Liver (tissue), 9 donors: ENCODE data around the gene ASXL1. TPM values are rescaled to one million over a fixed set of nuclear protein-coding genes. Genes with fewer than 3 reads are reported as not detected.

Experiments
- DNase-seq: peaks from one replicate; pipeline ENCODE4 v3.0.0-alpha.2; 2017; ENCODE audit warnings: low spot score
- H3K27ac ChIP-seq, 2 donors: one replicate each; pipeline ENCODE4 v1.7.0; 2013; ENCODE audit warnings: inconsistent platforms in 2 of 2, low read length in 2 of 2, control low read depth in 1 of 2, low read depth in 1 of 2, mild to moderate bottlenecking in 1 of 2
- H3K27me3 ChIP-seq, 4 donors: one replicate each; pipeline versions ENCODE4 v1.6.1 to v1.7.0; 2013; ENCODE audit warnings: low read length in 3 of 4, inconsistent platforms in 1 of 4, mild to moderate bottlenecking in 1 of 4, moderate library complexity in 1 of 4; ENCODE audit not compliant: control insufficient read depth in 4 of 4, insufficient read depth in 4 of 4
- H3K36me3 ChIP-seq, 4 donors: one replicate each; pipeline versions ENCODE4 v1.6.1 to v1.7.0; 2013; ENCODE audit warnings: low read length in 3 of 4, mild to moderate bottlenecking in 3 of 4, low read depth in 1 of 4, moderate library complexity in 1 of 4; ENCODE audit not compliant: control insufficient read depth in 4 of 4, insufficient read depth in 3 of 4
- H3K4me1 ChIP-seq, 4 donors: one replicate each; pipeline versions ENCODE4 v1.6.1 to v1.7.0; 2013; ENCODE audit warnings: low read length in 3 of 4, mild to moderate bottlenecking in 3 of 4, moderate library complexity in 1 of 4; ENCODE audit not compliant: control insufficient read depth in 4 of 4, insufficient read depth in 4 of 4
- H3K4me3 ChIP-seq, 3 donors: one replicate each; pipeline versions ENCODE4 v1.6.1 to v1.7.0; 2013; ENCODE audit warnings: low read length in 3 of 3, control low read depth in 1 of 3, low read depth in 1 of 3, mild to moderate bottlenecking in 1 of 3
- H3K9ac ChIP-seq, 2 donors: one replicate each; pipeline ENCODE4 v1.7.0; 2013; ENCODE audit warnings: low read length in 2 of 2, mild to moderate bottlenecking in 2 of 2, moderate library complexity in 2 of 2, control low read depth in 1 of 2, low read depth in 1 of 2
- H3K9me3 ChIP-seq, 4 donors: one replicate each; pipeline versions ENCODE4 v1.6.1 to v1.7.0; 2013; ENCODE audit warnings: low read length in 3 of 4; ENCODE audit not compliant: control insufficient read depth in 4 of 4
- EGR1 ChIP-seq, 2 donors: IDR thresholded peaks; 2 replicates each; pipeline ENCODE4 v1.6.1; 2016 to 2018; ENCODE audit warnings: antibody characterized with exemption in 2 of 2, low read depth in 2 of 2
- FOXA1 ChIP-seq: IDR thresholded peaks from 2 replicates; pipeline ENCODE4 v1.6.1; 2016; ENCODE audit warnings: antibody characterized with exemption
- FOXA2 ChIP-seq: IDR thresholded peaks from 2 replicates; pipeline ENCODE4 v1.6.1; 2016; ENCODE audit warnings: antibody characterized with exemption
- GABPA ChIP-seq, 2 donors: IDR thresholded peaks in 1 of 2; conservative IDR thresholded peaks in 1 of 2; 2 replicates each; pipeline ENCODE4 v1.6.1; 2016; ENCODE audit warnings: antibody characterized with exemption in 2 of 2, mild to moderate bottlenecking in 1 of 2, moderate library complexity in 1 of 2
- HNF4A ChIP-seq, 2 donors: conservative IDR thresholded peaks; 2 replicates each; pipeline ENCODE4 v1.6.1; 2016; ENCODE audit warnings: antibody characterized with exemption in 2 of 2, mild to moderate bottlenecking in 2 of 2
- HNF4G ChIP-seq: IDR thresholded peaks from 2 replicates; pipeline ENCODE4 v1.6.1; 2016; ENCODE audit warnings: antibody characterized with exemption
- JUND ChIP-seq, 2 donors: IDR thresholded peaks; 2 replicates each; pipeline ENCODE4 v1.6.1; 2016; ENCODE audit warnings: antibody characterized with exemption in 2 of 2
- NR2F2 ChIP-seq: IDR thresholded peaks from 2 replicates; pipeline ENCODE4 v1.6.1; 2016; ENCODE audit warnings: antibody characterized with exemption
- RAD21 ChIP-seq, 2 donors: IDR thresholded peaks; 2 replicates each; pipeline ENCODE4 v1.6.1; 2016; ENCODE audit warnings: antibody characterized with exemption in 2 of 2, mild to moderate bottlenecking in 2 of 2
- RXRA ChIP-seq, 2 donors: IDR thresholded peaks; 2 replicates each; pipeline ENCODE4 v1.6.1; 2017 to 2018; ENCODE audit warnings: antibody characterized with exemption in 2 of 2, mild to moderate bottlenecking in 1 of 2
- TAF1 ChIP-seq: conservative IDR thresholded peaks from 2 replicates; pipeline ENCODE4 v1.6.1; 2016; ENCODE audit warnings: antibody characterized with exemption, mild to moderate bottlenecking
- YY1 ChIP-seq: IDR thresholded peaks from 2 replicates; pipeline ENCODE4 v1.6.1; 2016; ENCODE audit warnings: antibody characterized with exemption, mild to moderate bottlenecking
- WGBS: extraction: QIAGEN DNeasy Blood & Tissue Kit; methylation state at CpG from one replicate; pipeline ENCODE4 v1.1.7; 2013; 5-methylcytosine and 5-hydroxymethylcytosine counted together
- polyA plus RNA-seq, 2 donors: library from polyadenylated mRNA; stranded (reverse) in 1 of 2; unstranded in 1 of 2; fragments of 200-250 nt in 1 of 2; fragments of >200 nt in 1 of 2; fragmentation: Nextera tagmentation in 1 of 2; extraction: Ambion mirVana in 1 of 2; gene quantifications; one replicate each; pipeline versions ENCODE4 v1.2.1 to v1.2.3, GENCODE V29; 2013 to 2015
- total RNA-seq, 2 donors: library from RNA; depleted of rRNA; stranded (reverse); fragments of >200 nt; gene quantifications; one replicate each; pipeline ENCODE4 v1.2.3, GENCODE V29; 2014
- TF ChIP-seq, protein P1 (sequence below): IDR thresholded peaks from 2 replicates; pipeline ENCODE4 v1.6.1; 2016; ENCODE audit warnings: antibody characterized with exemption
- TF ChIP-seq, protein P2 (sequence below): IDR thresholded peaks from 2 replicates; pipeline ENCODE4 v1.6.1; 2016; ENCODE audit warnings: antibody characterized with exemption, mild to moderate bottlenecking
- TF ChIP-seq, protein P3 (sequence below): fragments of 150-350 bp; IDR thresholded peaks from 2 replicates; pipeline ENCODE4 v1.5.1; 2017; ENCODE audit warnings: improper control_type of control experiment, low read depth, low read length; ENCODE audit not compliant: missing input control
- TF ChIP-seq, protein P4 (sequence below): IDR thresholded peaks from 2 replicates; pipeline ENCODE4 v1.6.1; 2016; ENCODE audit warnings: antibody characterized with exemption
- TF ChIP-seq, protein P5 (sequence below): IDR thresholded peaks from 2 replicates; pipeline ENCODE4 v1.6.1; 2016; ENCODE audit warnings: antibody characterized with exemption
- donor health status: healthy.
- donor health status: healthy.
- donor health status: healthy.
- donor health status: healthy.
- donor health status: healthy.

ASXL1 gene
- total and polyA plus RNA-seq, 4 donors: 13.4 to 61.3 (median 24.5) TPM

DNA sequence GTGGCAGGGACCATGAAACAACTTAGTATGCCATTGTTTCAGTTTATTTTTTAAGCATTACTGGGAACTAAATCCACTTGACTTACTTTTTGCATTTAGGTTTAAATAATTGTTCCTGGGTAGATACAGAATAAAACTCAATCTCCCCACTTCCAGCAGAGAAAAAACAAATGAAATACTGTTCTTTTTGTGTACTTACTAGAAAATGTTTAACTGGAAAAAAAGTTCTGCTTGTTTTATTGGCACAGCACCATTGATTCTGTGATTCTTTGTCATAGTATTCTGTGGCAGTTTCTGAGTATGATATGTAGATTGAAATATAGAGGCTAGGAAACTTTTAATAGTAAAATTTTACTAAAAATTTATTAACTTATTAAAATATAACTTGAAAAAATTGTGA lies 10.2 kb downstream of the ASXL1 start:
- no peak overlapping the region for H3K27ac ChIP-seq
- H3K9me3 ChIP-seq: no peaks in the 10 kb centered on the region
- no peaks in the 10 kb centered on the region for H3K27me3 ChIP-seq
- H3K36me3 ChIP-seq: peaks cover 0 to 22% (median 7%) of the 10 kb centered on the region in 4 donors
- DNase-seq: no peak
- H3K4me1 ChIP-seq: peaks cover 9 to 53% (median 49%) of the 10 kb centered on the region in 4 donors
- no peak overlapping the region for H3K9ac ChIP-seq
- no peak overlapping the region for H3K4me3 ChIP-seq
- TF ChIP-seq HNF4A (conservative IDR thresholded peaks at IDR 0.05) (peak in 1 of 2 donors; percentile 12), RAD21 (IDR thresholded peaks at IDR 0.05) (peak in 1 of 2 donors; percentile 16), RXRA (IDR thresholded peaks at IDR 0.05) (peak in 1 of 2 donors; percentile 17), YY1 (peak; percentile 17), GABPA (IDR thresholded peaks at IDR 0.05 in 1 of 2, conservative IDR thresholded peaks at IDR 0.05 in 1 of 2) (no peak)
- TF ChIP-seq, protein P1, sequence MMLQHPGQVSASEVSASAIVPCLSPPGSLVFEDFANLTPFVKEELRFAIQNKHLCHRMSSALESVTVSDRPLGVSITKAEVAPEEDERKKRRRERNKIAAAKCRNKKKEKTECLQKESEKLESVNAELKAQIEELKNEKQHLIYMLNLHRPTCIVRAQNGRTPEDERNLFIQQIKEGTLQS: no peak

DNA sequence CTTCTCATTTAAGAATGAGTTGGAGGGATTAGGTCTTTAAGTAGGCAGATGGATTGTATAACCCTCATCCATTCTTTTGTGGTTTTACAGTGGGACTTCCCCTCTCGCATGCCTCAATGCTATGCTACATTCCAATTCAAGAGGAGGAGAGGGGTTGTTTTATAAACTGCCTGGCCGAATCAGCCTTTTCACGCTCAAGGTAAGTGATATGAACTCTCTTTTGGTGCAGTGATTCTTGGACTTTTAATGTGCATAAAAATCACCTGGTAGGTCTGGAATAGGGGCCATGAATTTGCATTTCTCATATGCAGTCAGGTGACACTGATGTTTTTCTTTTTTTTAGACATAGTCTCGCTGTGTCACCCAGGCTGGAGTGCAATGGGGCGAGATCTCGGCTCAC lies 10.8 kb downstream of the ASXL1 start:
- peaks cover under 1 to 24% (median 7%) of the 10 kb centered on the region in 4 donors for H3K36me3 ChIP-seq
- no peak overlapping the region for H3K4me3 ChIP-seq
- peaks cover 7 to 47% (median 45%) of the 10 kb centered on the region in 4 donors for H3K4me1 ChIP-seq
- peak overlapping the region; percentile 0 to 11 for H3K27ac ChIP-seq
- DNase-seq: no peak
- TF ChIP-seq TAF1 (no peak), RXRA (IDR thresholded peaks at IDR 0.05) (no peak), HNF4A (conservative IDR thresholded peaks at IDR 0.05) (no peak), JUND (IDR thresholded peaks at IDR 0.05) (no peak), EGR1 (IDR thresholded peaks at IDR 0.05; ENCODE audit: low read depth in 2 of 2) (no peak), YY1 (no peak), HNF4G (no peak), RAD21 (IDR thresholded peaks at IDR 0.05) (no peak), NR2F2 (no peak), FOXA2 (no peak), GABPA (IDR thresholded peaks at IDR 0.05 in 1 of 2, conservative IDR thresholded peaks at IDR 0.05 in 1 of 2) (no peak), FOXA1 (no peak)
- TF ChIP-seq, protein P2, sequence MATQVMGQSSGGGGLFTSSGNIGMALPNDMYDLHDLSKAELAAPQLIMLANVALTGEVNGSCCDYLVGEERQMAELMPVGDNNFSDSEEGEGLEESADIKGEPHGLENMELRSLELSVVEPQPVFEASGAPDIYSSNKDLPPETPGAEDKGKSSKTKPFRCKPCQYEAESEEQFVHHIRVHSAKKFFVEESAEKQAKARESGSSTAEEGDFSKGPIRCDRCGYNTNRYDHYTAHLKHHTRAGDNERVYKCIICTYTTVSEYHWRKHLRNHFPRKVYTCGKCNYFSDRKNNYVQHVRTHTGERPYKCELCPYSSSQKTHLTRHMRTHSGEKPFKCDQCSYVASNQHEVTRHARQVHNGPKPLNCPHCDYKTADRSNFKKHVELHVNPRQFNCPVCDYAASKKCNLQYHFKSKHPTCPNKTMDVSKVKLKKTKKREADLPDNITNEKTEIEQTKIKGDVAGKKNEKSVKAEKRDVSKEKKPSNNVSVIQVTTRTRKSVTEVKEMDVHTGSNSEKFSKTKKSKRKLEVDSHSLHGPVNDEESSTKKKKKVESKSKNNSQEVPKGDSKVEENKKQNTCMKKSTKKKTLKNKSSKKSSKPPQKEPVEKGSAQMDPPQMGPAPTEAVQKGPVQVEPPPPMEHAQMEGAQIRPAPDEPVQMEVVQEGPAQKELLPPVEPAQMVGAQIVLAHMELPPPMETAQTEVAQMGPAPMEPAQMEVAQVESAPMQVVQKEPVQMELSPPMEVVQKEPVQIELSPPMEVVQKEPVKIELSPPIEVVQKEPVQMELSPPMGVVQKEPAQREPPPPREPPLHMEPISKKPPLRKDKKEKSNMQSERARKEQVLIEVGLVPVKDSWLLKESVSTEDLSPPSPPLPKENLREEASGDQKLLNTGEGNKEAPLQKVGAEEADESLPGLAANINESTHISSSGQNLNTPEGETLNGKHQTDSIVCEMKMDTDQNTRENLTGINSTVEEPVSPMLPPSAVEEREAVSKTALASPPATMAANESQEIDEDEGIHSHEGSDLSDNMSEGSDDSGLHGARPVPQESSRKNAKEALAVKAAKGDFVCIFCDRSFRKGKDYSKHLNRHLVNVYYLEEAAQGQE: no peak
- TF ChIP-seq, protein P3, sequence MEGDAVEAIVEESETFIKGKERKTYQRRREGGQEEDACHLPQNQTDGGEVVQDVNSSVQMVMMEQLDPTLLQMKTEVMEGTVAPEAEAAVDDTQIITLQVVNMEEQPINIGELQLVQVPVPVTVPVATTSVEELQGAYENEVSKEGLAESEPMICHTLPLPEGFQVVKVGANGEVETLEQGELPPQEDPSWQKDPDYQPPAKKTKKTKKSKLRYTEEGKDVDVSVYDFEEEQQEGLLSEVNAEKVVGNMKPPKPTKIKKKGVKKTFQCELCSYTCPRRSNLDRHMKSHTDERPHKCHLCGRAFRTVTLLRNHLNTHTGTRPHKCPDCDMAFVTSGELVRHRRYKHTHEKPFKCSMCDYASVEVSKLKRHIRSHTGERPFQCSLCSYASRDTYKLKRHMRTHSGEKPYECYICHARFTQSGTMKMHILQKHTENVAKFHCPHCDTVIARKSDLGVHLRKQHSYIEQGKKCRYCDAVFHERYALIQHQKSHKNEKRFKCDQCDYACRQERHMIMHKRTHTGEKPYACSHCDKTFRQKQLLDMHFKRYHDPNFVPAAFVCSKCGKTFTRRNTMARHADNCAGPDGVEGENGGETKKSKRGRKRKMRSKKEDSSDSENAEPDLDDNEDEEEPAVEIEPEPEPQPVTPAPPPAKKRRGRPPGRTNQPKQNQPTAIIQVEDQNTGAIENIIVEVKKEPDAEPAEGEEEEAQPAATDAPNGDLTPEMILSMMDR: no peak
- TF ChIP-seq, protein P1: no peak
- TF ChIP-seq, protein P4, sequence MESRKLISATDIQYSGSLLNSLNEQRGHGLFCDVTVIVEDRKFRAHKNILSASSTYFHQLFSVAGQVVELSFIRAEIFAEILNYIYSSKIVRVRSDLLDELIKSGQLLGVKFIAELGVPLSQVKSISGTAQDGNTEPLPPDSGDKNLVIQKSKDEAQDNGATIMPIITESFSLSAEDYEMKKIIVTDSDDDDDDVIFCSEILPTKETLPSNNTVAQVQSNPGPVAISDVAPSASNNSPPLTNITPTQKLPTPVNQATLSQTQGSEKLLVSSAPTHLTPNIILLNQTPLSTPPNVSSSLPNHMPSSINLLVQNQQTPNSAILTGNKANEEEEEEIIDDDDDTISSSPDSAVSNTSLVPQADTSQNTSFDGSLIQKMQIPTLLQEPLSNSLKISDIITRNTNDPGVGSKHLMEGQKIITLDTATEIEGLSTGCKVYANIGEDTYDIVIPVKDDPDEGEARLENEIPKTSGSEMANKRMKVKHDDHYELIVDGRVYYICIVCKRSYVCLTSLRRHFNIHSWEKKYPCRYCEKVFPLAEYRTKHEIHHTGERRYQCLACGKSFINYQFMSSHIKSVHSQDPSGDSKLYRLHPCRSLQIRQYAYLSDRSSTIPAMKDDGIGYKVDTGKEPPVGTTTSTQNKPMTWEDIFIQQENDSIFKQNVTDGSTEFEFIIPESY: no peak
- TF ChIP-seq, protein P5, sequence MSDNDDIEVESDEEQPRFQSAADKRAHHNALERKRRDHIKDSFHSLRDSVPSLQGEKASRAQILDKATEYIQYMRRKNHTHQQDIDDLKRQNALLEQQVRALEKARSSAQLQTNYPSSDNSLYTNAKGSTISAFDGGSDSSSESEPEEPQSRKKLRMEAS: no peak
- no peak overlapping the region for H3K9ac ChIP-seq
- H3K27me3 ChIP-seq: no peaks in the 10 kb centered on the region
- no peaks in the 10 kb centered on the region for H3K9me3 ChIP-seq
- WGBS: 72% methylated on average over 6 of the region's 6 CpGs
